ENCODE data around the gene ALPK3.

DNA sequence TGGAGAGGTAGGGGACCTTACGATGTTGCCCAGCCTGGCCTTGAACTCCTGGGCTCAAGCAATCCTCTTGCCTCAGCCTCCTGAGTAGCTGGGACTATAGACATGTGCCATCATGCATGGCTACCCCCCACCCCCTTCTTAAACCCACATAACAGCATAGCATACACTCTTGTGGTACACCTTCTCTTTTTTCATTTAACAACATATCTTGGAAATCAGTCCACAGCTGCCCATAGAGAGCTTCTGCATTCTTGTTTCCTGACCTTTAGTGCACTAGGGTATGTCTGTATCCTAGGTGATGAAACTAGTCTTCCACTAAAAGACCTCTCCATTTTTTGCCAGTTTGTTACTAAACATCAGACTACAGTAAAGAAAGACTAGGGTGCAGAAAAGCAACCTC is 100.3 kb downstream of the ALPK3 start:
- TF ChIP-seq, protein P1, sequence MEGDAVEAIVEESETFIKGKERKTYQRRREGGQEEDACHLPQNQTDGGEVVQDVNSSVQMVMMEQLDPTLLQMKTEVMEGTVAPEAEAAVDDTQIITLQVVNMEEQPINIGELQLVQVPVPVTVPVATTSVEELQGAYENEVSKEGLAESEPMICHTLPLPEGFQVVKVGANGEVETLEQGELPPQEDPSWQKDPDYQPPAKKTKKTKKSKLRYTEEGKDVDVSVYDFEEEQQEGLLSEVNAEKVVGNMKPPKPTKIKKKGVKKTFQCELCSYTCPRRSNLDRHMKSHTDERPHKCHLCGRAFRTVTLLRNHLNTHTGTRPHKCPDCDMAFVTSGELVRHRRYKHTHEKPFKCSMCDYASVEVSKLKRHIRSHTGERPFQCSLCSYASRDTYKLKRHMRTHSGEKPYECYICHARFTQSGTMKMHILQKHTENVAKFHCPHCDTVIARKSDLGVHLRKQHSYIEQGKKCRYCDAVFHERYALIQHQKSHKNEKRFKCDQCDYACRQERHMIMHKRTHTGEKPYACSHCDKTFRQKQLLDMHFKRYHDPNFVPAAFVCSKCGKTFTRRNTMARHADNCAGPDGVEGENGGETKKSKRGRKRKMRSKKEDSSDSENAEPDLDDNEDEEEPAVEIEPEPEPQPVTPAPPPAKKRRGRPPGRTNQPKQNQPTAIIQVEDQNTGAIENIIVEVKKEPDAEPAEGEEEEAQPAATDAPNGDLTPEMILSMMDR (conservative IDR thresholded peaks at IDR 0.05), result no peak
- no peak for TF ChIP-seq ZFX (IDR thresholded peaks at IDR 0.05)

All from C4-2B (cell line).